K562 (cell line): Measurements from ENCODE around the gene ARL13B. TPM values are rescaled to one million over a fixed set of nuclear protein-coding genes. Genes with fewer than 3 reads are reported as not detected.
"Not testable (repeated sequence)": the region's sequence is repeated elsewhere in the genome, so short reads cannot be mapped to it uniquely, and the experiment has no call there.

ENCODE experiments used
- ATAC-seq: fragments of 200-7000 bp; cut with Tn5 transposase; 3 replicates; pipeline ENCODE4 v1.9.1; 2020; ENCODE audit warnings: moderate library complexity
- BruUV-seq: library from RNA; stranded (reverse); fragments of 400-500 nt; replicated peaks from 2 replicates; lab custom pipeline; 2021; lab: Mats Ljungman, UMichigan
- CTCF ChIA-PET: fragments of 300-600 bp; formaldehyde crosslinking; extraction: SDS; loops from one replicate; lab custom pipeline; 2021; ENCODE audit warnings: low intra/inter-chr PET ratio; lab: Yijun Ruan, JAX
- POLR2A ChIA-PET: fragments of 300-600, 350-650 bp; sonication (Branson Sonifier 250); formaldehyde crosslinking; extraction: SDS; loops from one replicate; lab custom pipeline; 2021; ENCODE audit warnings: antibody characterized with exemption, inconsistent platforms; lab: Yijun Ruan, JAX
- DNase-seq, 4 experiments: peaks; one replicate each; pipeline versions ENCODE4 v3.0.0 to v3.0.0-alpha.2; 2011 to 2018; ENCODE audit warnings: low spot score in 3 of 4, mixed read lengths in 3 of 4; ENCODE audit errors: extremely low read depth in 1 of 4
- FAIRE-seq: peaks from 2 replicates; lab custom pipeline; 2011; peaks lifted over from hg19 to GRCh38; lab: Jason Lieb, UNC
- H2AFZ ChIP-seq: 2 replicates; pipeline ENCODE4 v1.6.0; 2011; ENCODE audit warnings: low read depth, low read length, control low read depth, inconsistent platforms
- H3K27ac ChIP-seq: fragments of 200-600 bp; 3 replicates; pipeline ENCODE4 v1.8.0; 2011; ENCODE audit warnings: low read depth, mild to moderate bottlenecking, control low read depth, inconsistent platforms, low read length, moderate library complexity, mixed read lengths; ENCODE audit errors: extremely low read depth
- H3K27me3 ChIP-seq, 2 experiments: fragments of 300-600 bp in 1 of 2; 2 replicates in 1 of 2; 3 replicates in 1 of 2; pipeline versions ENCODE4 v1.6.0 to v1.8.0; 2011; ENCODE audit warnings: inconsistent platforms in 2 of 2, low read length in 2 of 2, mild to moderate bottlenecking in 1 of 2, mixed read lengths in 1 of 2, moderate library complexity in 1 of 2; ENCODE audit not compliant: control insufficient read depth in 2 of 2, insufficient read depth in 2 of 2
- H3K36me3 ChIP-seq: fragments of 300-600 bp; 3 replicates; pipeline ENCODE4 v1.8.0; 2011; ENCODE audit warnings: mild to moderate bottlenecking, low read length, inconsistent platforms; ENCODE audit not compliant: control insufficient read depth, insufficient read depth
- H3K4me1 ChIP-seq, 2 experiments: fragments of 200-600 bp in 1 of 2; replicated peaks in 1 of 2; 2 replicates in 1 of 2; 3 replicates in 1 of 2; pipeline versions ENCODE4 v1.5.1 to v1.8.0; 2011; ENCODE audit warnings: inconsistent platforms in 2 of 2, low read length in 2 of 2, mild to moderate bottlenecking in 1 of 2, mixed read lengths in 1 of 2, moderate library complexity in 1 of 2; ENCODE audit not compliant: control insufficient read depth in 2 of 2, insufficient read depth in 2 of 2
- H3K4me2 ChIP-seq: 2 replicates; pipeline ENCODE4 v1.6.1; 2011; ENCODE audit warnings: low read length, control low read depth, inconsistent platforms, mixed read lengths; ENCODE audit not compliant: insufficient read depth
- H3K4me3 ChIP-seq: fragments of 200-600 bp; sonication (generic), shearing (Covaris generic); 2 replicates; pipeline ENCODE4 v1.5.1; 2016; ENCODE audit warnings: control low read depth, inconsistent platforms
- H3K79me2 ChIP-seq: fragments of 200-600 bp; 3 replicates; pipeline ENCODE4 v1.8.0; 2011; ENCODE audit warnings: low read length, inconsistent platforms; ENCODE audit not compliant: control insufficient read depth, insufficient read depth
- H3K9ac ChIP-seq, 2 experiments: 2 replicates each; pipeline versions ENCODE4 v1.6.0 to v1.6.1; 2011; ENCODE audit warnings: low read depth in 2 of 2, low read length in 2 of 2, control low read depth in 1 of 2, inconsistent platforms in 1 of 2, mild to moderate bottlenecking in 1 of 2, mixed read lengths in 1 of 2; ENCODE audit not compliant: insufficient read depth in 1 of 2
- H3K9me1 ChIP-seq: one replicate; pipeline ENCODE4 v1.6.0; 2011; ENCODE audit warnings: inconsistent platforms, mild to moderate bottlenecking, low read length, moderate library complexity; ENCODE audit not compliant: control insufficient read depth, insufficient read depth
- H3K9me3 ChIP-seq: replicated peaks from 2 replicates; pipeline ENCODE4 v1.5.1; 2011; ENCODE audit warnings: low read depth, low read length, inconsistent platforms; ENCODE audit not compliant: control insufficient read depth, insufficient read depth
- H4K20me1 ChIP-seq: replicated peaks from 2 replicates; pipeline ENCODE4 v1.6.1; 2011; ENCODE audit warnings: low read length, inconsistent platforms, mixed read lengths; ENCODE audit not compliant: control insufficient read depth, insufficient read depth
- BRF1 ChIP-seq: IDR thresholded peaks from 3 replicates; pipeline ENCODE4 v1.6.1; 2011; ENCODE audit warnings: borderline replicate concordance, mild to moderate bottlenecking; ENCODE audit not compliant: insufficient read length; ENCODE audit errors: extremely low read depth
- DACH1 ChIP-seq: fragments of 450-650 bp; IDR thresholded peaks from 2 replicates; pipeline ENCODE4 v1.6.1; 2018; ENCODE audit not compliant: partially characterized antibody
- HDAC3 ChIP-seq: fragments of 450-650 bp; IDR thresholded peaks from 2 replicates; pipeline ENCODE4 v1.6.1; 2018; ENCODE audit warnings: borderline replicate concordance, mild to moderate bottlenecking, moderate library complexity; ENCODE audit not compliant: partially characterized antibody
- RFX5 ChIP-seq: IDR thresholded peaks from 2 replicates; pipeline ENCODE4 v1.6.1; 2011; ENCODE audit warnings: low read depth, mild to moderate bottlenecking, improper control_type of control experiment, low read length
- SFPQ ChIP-seq: fragments of 200-400 bp; formaldehyde crosslinking; IDR thresholded peaks from 2 replicates; pipeline ENCODE4 v1.6.1; 2017; ENCODE audit warnings: mild to moderate bottlenecking, low read depth, low read length, moderate library complexity
- ZBTB12 ChIP-seq: fragments of 250-450 bp; sonication (Bioruptor Pico); IDR thresholded peaks from 2 replicates; pipeline ENCODE4 v1.4.0; 2020
- ZNF24 ChIP-seq: fragments of 450-650 bp; IDR thresholded peaks from 2 replicates; pipeline ENCODE4 v1.6.1; 2016
- WGBS: fragments of 100-300 bp; shearing (Covaris generic); methylation state at CpG from one replicate; pipeline ENCODE4 v1.1.6; 2016; ENCODE audit warnings: low coverage, mixed read lengths; ENCODE audit not compliant: insufficient coverage; ENCODE audit errors: missing lambda C conversion rate; 5-methylcytosine and 5-hydroxymethylcytosine counted together
- in situ Hi-C: fragments of 300-500 bp; cut with MboI; formaldehyde crosslinking; loops from 4 replicates; pipeline ENCODE4 v1.15.0; 2018; ENCODE audit warnings: inconsistent platforms, mixed read lengths
- intact Hi-C: fragments of 100-400 bp; cut with micrococcal nuclease; formaldehyde crosslinking; loops from 2 replicates; pipeline ENCODE4 v1.14.2; 2022
- polyA plus RNA-seq, 8 experiments: library from polyadenylated mRNA; depleted of rRNA in 4 of 8; stranded (reverse) in 5 of 8; unstranded in 3 of 8; fragments of >200 nt; fragmentation: Nextera tagmentation in 2 of 8; fragmentation: Illumina TruSeq in 1 of 8; extraction: Ambion mirVana in 2 of 8; extraction: Trizol in 1 of 8; gene quantifications; 2 replicates each; pipeline versions ENCODE4 v1.2.1 to v1.2.3, GENCODE V29; 2011 to 2014; ENCODE audit warnings: inconsistent platforms in 1 of 8, missing spikeins in 1 of 8
- total RNA-seq, 7 experiments: library from RNA; depleted of rRNA in 6 of 7; stranded (reverse); fragments of >200 nt in 6 of 7; fragmentation: Illumina TruSeq in 2 of 7; extraction: Trizol in 2 of 7; gene quantifications; 2 replicates each; pipeline versions ENCODE4 v1.2.1 to v1.2.3, GENCODE V29; 2011 to 2021; ENCODE audit warnings: low replicate concordance in 1 of 7
- TF ChIP-seq, protein P1 (sequence below), 2 experiments: fragments of 450-650 bp in 1 of 2; sonication (generic) in 1 of 2; formaldehyde crosslinking in 1 of 2; IDR thresholded peaks; 2 replicates each; pipeline versions ENCODE4 v1.7.1 to v1.9.0; 2016 to 2022; ENCODE audit warnings: inconsistent platforms in 1 of 2, mild to moderate bottlenecking in 1 of 2, missing genetic modification reagents in 1 of 2

ARL13B gene
- total and polyA plus RNA-seq, 9 of the 15 experiments (the other 6 are each of a cell fraction or from before 2014, with no cell fraction given) = 4.1 to 16.9 (median 12.2) TPM

DNA sequence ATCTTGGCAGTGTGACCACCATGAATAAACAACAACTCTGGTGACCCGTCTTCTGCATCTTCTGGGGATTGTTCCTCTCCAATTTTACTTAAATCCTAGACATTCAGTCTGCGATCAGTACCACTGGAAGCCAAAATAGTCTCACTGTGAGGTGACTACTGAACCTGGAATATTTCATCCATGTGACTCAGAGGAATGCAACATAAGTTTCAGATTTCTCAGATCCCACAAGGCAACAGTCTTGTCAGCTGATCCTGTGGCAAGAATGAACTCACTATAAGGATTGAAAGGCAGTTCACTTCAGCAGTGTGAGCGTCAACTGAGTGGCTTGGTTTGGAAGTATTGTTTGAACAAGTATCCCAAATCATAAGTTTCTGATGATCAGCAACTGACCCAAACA, 96.1 kb downstream of the ARL13B start (continued):
- TF ChIP-seq SFPQ (no peak), DACH1 (no peak), ZNF24 (no peak), HDAC3 (no peak), BRF1 (no peak), RFX5 (no peak), ZBTB12 (no peak)
- TF ChIP-seq, protein P1, sequence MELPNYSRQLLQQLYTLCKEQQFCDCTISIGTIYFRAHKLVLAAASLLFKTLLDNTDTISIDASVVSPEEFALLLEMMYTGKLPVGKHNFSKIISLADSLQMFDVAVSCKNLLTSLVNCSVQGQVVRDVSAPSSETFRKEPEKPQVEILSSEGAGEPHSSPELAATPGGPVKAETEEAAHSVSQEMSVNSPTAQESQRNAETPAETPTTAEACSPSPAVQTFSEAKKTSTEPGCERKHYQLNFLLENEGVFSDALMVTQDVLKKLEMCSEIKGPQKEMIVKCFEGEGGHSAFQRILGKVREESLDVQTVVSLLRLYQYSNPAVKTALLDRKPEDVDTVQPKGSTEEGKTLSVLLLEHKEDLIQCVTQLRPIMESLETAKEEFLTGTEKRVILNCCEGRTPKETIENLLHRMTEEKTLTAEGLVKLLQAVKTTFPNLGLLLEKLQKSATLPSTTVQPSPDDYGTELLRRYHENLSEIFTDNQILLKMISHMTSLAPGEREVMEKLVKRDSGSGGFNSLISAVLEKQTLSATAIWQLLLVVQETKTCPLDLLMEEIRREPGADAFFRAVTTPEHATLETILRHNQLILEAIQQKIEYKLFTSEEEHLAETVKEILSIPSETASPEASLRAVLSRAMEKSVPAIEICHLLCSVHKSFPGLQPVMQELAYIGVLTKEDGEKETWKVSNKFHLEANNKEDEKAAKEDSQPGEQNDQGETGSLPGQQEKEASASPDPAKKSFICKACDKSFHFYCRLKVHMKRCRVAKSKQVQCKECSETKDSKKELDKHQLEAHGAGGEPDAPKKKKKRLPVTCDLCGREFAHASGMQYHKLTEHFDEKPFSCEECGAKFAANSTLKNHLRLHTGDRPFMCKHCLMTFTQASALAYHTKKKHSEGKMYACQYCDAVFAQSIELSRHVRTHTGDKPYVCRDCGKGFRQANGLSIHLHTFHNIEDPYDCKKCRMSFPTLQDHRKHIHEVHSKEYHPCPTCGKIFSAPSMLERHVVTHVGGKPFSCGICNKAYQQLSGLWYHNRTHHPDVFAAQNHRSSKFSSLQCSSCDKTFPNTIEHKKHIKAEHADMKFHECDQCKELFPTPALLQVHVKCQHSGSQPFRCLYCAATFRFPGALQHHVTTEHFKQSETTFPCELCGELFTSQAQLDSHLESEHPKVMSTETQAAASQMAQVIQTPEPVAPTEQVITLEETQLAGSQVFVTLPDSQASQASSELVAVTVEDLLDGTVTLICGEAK (IDR thresholded peaks at IDR 0.05) = no peak
- TF ChIP-seq, protein P1 (CRISPR knock-in tag; IDR thresholded peaks at IDR 0.05) = no peak

- intact Hi-C loops, FAIRE-seq, H3K4me3 ChIP-seq, H3K4me1 ChIP-seq, H3K9ac ChIP-seq, in situ Hi-C loops, H3K79me2 ChIP-seq, H4K20me1 ChIP-seq, H3K9me3 ChIP-seq, H2AFZ ChIP-seq, H3K4me2 ChIP-seq, H3K27ac ChIP-seq, BruUV-seq, CTCF ChIA-PET, POLR2A ChIA-PET, ATAC-seq, DNase-seq, H3K9me1 ChIP-seq, H3K36me3 ChIP-seq, H3K27me3 ChIP-seq: not testable (repeated sequence)
- 90% methylated on average over 2 of the region's 5 CpGs for WGBS
These were observed 100.6 kb downstream of the ARL13B start for GRCh38 chr3:94080552-94080951.
